Kidney tubule cell (primary cell): ENCODE results near the gene PBLD.

Experiments
- DNase-seq: peaks from one replicate; pipeline ENCODE4 v3.0.0-alpha.2; 2018; ENCODE audit warnings: low spot score

The PBLD gene

GRCh38 chr10:68233046-68233445, 99.7 kb downstream of the PBLD start:
- DNase-seq, result no peak
